Occipital lobe (tissue), 2 donors: ENCODE measurements around the gene KRTAP5-10. TPM values are rescaled to one million over a fixed set of nuclear protein-coding genes. Genes with fewer than 3 reads are reported as not detected.
"Not testable (repeated sequence)": the region's sequence is repeated elsewhere in the genome, so short reads cannot be mapped to it uniquely, and the experiment has no call there.

Experiments
- DNase-seq: peaks from one replicate; lab custom pipeline; 2025; lab: John Stamatoyannopoulos, UW
- total RNA-seq: library from RNA; depleted of rRNA; stranded (reverse); fragments of >200 nt; gene quantifications from one replicate; pipeline ENCODE4 v1.2.3, GENCODE V29; 2014

Gene KRTAP5-10, protein sequence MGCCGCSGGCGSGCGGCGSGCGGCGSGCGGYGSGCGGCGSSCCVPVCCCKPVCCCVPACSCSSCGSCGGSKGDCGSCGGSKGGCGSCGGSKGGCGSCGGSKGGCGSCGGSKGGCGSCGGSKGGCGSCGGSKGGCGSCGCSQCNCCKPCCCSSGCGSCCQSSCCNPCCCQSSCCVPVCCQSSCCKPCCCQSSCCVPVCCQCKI
- not detected for total RNA-seq

DNA sequence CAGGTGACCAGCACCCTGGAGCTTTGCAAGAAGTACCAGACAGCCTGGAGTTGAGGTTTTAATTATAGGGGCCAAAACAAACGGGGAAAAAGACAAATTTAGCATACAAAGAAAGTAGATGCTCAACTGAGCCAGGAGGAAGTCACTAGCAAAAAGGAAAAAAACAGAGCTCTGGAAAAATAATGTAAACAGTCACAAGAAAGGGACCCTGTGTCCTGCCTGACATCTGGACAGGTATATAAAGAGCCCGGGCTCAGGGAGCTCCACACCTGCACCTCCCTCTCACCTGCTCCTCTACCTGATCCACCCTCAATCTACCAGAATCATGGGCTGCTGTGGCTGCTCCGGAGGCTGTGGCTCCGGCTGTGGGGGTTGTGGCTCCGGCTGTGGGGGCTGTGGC is at the start of gene KRTAP5-10:
Gene KRTAP5-10, plus strand, starts transcription at position 301 of the 400 bp plus-strand sequence. Its CDS starts 25 bp downstream, at position 326.
- no peak for DNase-seq

DNA sequence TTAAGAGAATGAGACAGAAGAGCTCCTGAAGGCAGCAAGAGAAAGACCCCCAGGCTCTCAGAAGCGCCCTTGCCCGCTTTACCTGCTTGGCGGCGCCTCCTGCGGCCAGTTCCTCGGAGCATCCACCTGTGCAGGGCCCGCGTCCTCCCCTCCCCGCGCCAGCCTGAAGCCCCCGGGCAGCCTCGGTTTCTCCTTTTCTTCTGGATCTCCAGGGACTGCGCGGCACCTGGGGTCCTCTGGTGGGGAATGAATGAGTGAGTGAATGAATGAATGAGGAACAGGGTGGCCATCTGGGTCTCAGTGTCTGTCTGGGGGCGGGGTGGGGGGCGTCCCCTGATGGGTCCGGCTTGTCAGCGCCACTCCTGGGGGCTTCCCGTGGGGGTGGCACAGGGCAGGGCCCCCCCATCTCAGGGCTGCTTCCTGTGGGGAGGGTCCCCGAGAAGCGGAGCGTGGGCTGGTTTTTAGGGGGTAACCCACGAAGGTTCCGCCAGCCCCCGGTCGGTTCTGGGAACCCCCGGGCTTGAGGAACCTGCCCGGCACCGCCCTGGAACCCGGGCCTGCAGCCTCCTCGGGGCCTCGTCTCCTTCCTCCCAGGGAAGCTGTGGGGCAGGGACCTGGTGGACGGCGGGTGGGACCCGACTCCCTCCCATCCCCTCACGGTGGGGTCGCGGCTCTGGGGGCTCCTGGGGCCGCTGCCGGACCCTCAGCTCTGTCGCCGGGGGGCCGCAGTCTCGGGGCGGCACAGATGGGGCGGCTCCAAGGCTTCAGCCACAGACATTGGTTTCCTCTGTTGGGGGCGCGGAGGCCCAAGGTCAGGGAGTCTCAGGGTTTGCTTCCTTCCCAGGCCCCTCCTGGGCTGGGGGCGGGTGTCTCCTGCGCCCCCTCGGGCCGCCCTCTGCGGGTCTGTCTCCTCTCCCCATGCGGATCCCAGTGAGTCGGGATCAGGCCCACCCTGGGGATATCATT is 46.6 kb upstream of the KRTAP5-10 start:
- no peak for DNase-seq

DNA sequence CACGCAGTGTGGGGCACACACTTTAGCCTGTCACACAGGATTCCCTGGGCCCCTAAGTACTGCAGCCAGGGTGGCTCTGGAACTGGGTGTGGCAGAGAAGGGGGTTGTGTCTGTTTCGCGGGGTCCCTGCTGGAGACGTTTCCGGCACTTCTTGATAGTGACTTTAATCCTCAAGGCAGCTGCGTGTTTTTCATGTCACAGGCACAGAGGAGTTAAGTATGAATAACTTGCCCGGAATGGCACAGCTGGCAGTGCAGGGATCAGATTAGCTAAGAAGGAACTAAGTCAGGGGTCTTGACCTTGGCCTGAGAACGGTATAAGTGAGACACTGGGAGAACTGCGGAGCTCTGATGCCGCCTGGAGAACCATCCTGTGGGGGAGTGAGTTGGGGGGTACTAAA is 45.8 kb upstream of the KRTAP5-10 start:
- no peak for DNase-seq

DNA sequence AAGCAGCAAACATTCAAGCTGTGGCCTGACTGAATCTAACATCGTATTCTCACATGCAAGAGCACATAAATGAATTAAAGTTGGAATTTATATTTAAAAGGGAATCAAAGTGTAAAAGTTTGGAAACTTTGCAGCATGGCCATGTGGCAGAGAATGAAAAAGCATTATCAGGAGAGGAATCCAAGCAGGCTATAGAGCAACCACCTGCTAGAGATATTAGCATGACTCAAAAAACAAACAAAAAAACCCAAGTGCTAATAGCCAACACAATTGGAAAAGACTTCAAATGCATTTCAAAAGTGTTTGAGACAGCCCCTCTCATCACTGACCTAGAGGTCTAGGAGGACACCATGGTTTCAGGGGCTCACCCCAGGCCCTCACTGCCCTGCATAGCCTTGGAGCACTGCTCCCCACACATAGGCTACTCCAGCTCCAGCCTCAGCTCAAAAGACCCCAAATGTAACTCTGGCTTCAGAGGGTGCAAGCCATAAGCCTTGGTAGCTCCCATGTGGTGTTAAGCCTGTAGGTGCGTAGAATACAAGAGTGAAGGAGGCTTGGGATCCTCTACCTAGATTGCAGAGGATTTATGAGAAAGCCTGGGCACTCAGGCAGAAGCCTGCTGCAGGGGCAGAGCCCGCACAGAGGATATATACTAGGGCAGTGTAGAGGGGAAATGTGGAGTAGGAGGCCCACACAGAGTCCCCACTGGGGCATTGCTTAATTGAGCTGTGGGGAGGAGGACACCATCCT is 40.0 kb upstream of the KRTAP5-10 start:
- no peak for DNase-seq

DNA sequence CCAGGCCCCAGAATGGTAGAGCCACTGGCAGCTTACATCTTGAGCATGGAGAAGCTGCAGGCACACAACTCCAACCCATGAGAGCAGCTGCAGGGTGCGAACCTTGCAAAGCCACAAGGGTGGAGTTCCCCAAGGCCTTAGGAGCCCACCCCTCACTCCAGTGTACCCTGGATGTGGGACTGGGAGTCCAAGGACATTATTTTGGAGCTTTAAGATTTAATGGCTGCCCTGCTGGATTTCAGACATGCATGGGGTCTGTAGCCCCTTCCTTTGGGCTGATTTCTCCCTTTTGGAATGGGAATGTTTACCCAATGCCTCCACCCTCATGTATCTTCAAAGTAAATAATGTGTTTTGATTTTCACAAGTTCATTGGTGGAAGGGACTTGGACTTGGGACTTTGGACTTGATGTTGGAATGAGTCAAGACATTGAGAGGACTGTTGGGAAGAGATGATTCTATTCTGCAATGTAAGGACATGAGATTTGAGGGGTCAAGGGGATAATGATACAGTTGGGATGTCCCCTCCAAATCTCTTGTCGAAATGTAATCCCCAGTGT is 39.3 kb upstream of the KRTAP5-10 start:
- no peak for DNase-seq

DNA sequence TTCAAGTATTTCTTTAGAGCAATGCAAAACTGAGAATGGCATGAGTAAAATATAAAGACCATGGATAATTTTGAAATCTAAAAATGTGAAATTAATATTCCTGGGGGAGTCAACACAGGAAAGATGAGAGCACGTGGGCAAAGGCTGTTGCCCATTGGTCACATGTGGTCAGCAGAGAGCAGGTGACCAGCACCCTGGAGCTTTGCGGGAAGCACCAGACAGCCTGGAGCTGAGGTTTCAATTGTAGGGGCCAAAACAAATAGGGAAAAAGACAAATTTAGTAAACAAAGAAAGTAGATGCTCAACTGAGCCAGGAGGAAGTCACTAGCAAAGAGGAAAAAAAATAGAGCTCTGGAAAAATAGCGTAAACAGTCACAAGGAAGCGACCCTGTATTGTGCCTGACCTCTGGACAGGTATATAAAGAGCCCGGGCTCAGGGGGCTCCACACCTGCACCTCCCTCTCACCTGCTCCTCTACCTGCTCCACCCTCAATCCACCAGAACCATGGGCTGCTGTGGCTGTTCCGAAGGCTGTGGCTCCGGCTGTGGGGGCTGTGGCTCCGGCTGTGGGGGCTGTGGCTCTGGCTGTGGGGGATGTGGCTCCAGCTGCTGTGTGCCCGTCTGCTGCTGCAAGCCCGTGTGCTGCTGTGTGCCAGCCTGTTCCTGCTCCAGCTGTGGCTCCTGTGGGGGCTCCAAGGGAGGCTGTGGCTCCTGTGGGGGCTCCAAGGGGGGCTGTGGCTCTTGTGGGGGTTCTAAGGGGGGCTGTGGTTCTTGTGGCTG is 38.4 kb upstream of the KRTAP5-10 start, which contains the start of gene KRTAP5-7:
Gene KRTAP5-7, plus strand, starts transcription at position 472 of the 780 bp plus-strand sequence. Its CDS starts 34 bp downstream, at position 506.
- DNase-seq: not testable (repeated sequence)

DNA sequence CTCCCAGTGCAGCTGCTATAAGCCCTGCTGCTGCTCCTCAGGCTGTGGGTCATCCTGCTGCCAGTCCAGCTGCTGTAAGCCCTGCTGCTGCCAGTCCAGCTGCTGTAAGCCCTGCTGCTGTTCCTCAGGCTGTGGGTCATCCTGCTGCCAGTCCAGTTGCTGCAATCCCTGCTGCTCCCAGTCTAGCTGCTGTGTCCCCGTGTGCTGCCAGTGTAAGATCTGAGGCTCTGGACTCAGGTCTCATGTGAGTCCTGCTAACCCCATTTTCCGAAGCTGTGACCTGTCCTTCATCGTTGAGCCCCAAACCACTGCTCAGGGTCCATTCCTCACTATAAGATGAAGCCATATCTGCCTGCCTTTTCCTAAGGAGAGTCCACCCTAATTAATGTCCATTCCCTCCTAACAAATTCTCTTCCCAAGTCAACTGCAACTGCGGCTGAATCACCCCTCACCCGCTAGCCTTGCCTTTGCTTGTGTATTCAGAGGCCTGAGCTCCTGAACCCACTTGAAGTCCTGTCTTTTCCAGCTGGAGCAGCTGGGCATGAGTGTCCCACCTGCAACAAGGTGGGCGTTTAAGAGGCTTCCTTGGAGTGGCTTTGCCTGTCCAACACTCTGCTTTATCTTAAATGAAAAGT is 37.7 kb upstream of the KRTAP5-10 start:
- DNase-seq: no peak

DNA sequence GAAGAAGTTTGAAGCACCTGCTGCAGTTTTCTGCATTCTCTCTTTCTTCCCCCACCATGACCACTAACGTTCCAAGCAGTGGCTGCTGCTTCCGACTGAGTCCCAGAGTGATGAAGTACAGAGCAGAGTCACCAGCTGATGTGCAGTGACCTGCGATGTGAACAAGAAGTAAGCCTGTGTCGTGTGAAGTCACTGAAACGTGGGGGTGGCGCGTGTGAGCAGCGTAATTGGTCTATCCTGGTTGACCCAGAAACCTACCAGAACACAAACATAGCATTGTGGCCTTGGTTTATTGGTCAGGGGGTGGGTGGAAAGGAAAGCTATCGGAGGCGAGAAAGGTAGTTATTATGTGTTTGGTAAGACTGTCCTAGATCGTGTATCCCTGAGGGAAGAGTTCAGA is 34.8 kb upstream of the KRTAP5-10 start:
- DNase-seq: no peak

DNA sequence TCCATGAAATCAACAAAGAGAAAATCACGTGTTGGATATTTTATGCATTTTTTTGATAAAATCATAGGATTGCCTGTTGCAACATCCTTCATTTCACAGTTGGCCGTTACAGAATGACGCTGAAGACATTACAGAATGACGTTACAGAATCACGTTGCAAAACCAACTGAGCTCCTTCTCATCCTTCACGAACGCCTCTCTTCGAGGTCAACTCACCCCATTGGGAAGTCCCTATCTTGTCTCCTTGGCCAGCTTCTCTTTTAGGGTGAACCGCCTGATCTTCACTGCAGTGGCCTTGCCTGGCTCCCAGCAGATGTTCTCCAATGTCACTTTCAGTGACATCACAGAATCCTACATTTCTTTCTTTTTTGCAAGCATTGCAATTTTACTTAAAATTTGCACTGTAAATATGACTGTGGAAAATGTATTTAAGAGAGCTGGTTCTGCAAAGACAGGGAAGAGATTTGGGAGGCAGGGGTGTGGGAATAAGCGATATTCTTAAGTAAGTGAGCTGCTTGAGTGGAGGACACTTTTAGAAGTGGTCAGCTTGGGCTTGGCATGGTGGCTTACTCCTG is 33.2 kb upstream of the KRTAP5-10 start:
- DNase-seq: no peak

DNA sequence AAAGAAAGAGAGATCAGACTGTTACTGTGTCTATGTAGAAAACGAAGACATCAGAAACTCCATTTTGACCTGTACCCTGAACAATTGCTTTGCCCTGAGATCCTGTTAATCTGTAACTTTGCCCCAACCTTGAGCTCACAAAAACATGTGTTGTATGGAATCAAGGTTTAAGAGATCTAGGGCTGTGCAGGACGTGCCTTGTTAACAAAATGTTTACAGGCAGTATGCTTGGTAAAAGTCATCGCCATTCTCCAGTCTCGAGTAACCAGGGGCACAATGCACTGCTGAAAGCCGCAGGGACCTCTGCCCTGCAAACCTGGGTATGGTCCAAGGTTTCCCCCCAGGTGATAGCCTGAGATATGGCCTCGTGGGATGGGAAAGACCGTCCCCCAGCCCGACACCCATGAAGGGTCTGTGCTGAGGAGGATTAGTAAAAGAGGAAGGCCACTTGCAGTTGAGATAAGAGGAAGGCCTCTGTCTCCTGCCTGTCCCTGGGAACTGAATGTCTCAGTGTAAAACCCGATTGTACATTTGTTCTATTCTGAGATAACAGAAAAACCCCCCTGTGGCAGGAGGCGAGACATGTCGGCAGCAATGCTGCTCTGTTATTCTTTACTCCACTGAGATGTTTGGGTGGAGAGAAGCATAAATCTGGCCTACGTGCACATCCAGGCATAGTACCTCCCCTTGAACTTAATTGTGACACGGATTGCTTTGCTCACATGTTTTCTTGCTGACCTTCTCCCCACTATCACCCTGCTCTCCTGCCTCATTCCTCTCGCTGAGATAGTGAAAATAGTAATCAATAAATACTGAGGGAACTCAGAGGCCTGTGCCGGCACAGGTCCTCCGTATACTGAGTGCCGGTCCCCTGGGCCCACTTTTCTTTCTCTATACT is 30.4 kb upstream of the KRTAP5-10 start:
- DNase-seq: not testable (repeated sequence)

DNA sequence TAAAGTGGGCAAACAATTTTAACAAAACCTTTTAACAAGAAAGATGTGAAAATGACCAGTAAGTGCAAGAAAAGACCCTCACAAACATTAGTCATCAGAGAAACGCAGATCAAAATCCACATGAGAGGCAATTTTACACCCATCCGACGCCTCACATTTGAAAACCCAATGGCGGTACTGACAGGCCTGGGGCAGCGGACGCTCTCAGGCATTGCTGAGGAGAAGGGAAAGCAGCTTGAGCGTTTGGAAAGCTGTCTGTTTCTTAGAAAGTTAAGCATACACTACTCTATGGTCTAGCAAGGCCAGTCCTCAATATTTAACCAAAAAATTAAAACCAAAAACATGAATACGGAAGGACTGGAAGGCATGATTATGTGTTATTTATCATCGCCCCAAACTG is 29.5 kb upstream of the KRTAP5-10 start:
- DNase-seq: no peak

DNA sequence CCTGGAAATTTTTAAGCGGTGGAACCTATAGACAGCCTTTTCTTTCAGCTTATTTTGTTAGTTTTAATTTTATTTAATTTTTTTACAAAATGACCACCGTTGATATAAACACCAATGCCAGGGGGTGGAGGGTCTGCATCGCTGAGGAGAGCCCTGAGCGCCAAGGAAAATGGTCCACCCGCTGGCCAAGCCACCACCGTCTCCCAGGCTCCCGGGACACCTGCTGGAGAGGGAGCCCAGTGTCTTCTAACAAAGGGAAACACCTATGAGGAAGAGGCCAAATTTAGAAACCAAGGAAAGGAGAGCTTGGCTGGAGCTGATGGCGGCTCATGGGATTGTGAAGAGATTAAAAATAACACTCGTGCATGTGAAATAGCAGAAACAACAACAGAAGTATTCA is 27.8 kb upstream of the KRTAP5-10 start:
- no peak for DNase-seq

DNA sequence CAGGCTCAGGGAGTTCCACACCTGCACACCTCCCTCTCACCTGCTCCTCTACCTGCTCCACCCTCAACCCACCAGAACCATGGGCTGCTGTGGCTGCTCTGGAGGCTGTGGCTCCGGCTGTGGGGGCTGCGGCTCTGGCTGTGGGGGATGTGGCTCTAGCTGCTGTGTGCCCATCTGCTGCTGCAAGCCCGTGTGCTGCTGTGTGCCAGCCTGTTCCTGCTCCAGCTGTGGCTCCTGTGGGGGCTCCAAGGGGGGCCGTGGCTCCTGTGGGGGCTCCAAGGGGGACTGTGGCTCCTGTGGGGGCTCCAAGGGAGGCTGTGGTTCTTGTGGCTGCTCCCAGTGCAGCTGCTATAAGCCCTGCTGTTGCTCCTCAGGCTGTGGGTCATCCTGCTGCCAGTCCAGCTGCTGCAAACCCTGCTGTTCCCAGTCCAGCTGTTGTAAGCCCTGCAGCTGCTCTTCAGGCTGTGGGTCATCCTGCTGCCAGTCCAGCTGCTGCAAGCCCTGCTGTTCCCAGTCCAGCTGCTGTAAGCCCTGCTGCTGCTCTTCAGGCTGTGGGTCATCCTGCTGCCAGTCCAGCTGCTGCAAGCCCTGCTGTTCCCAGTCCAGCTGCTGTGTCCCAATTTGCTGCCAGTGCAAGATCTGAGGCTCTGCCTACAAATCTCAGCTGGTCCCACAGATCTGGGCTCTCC is 27.2 kb upstream of the KRTAP5-10 start, which contains the start of gene KRTAP5-8:
Gene KRTAP5-8, plus strand, starts transcription at position 49 of the 689 bp plus-strand sequence. Its CDS starts 31 bp downstream, at position 80.
- DNase-seq: not testable (repeated sequence)

DNA sequence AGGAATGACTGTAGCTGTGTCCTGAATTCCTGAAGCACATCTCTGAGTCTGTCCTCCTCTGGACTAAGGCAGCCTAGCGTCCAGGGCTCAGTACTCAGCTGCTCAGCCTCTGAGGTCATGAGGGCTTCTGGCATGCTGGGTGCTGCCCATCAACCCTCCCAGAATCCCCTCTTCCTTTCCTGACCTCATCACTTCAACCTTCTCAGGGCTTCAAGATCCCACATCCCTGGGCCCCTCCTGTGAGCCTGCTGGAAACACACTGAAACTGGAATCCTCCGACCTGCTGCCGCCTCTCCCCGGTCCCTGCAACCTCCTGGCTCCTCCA is 26.7 kb upstream of the KRTAP5-10 start:
- DNase-seq: no peak

DNA sequence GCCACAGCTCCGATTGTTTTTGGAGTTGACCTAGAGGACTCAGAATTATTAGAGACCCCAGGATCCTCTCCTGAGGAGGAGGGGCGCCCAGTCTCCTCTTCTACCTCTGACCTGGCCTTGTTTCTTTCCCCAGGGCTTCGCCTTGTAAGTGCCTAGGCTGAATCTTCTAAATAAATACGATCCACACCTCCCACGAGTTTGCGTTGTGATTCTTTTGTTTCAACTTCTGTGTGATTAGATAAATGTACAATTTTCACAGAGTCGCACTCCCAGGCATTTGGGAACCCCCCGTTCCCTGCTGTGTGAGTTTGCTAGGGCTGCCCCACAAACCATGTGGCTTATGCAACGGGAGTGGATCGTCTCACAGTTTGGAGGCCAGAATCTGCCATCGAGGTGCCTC is 26.3 kb upstream of the KRTAP5-10 start:
- no peak for DNase-seq

DNA sequence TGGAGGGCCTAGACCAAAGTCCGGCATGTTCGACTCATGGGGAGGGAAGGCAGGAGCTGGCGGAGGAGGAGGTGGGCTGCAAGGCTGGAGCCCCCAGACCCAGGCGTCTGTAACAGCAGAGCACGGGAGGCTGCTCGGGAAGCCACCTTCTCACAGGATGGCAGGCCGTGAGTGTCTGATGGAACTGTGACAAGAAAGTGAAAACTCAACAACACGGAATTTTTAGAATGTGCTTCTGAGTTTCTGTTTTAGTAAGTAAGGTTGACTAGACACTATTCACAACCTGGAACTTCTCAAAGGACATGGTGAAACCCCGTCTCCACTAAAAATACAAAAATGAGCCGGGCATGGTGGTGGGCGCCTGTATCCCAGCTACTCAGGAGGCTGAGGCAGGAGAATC is 25.4 kb upstream of the KRTAP5-10 start:
- not testable (repeated sequence) for DNase-seq

DNA sequence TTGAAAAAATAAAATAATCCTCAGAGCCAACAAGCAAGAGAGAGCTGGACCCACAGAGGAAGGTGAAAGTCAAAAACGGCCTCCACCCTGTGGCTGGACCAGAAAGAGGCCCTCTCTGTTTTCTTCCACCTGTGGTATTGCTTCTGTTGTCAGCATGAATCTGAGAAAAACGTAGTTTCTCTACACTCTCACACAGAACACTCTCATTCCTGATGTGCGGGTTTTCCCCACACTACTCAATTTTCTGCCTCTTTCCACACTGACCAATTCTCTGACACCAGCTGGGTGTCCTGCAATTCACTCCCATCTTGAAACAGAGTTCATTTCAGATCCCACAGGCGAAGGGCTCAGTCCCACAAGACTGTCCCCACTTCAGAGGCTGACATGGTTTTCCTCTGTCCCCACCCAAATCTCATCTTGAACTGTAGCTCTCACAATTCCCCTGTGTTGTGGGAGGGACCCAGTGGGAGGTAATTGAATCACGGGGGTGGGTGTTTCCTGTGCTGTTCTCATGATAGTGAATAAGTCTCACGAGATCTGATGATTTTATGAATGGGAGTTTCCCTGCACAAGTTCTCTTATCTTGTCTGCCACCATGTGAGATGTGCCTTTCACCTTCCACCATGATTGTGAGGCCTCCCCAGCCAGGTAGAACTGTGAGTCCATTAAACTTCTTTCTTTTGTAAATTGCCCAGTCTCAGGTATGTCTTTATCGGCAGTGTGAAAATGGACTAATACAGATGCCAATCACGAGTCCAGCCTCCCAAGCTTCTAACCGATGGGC is 24.6 kb upstream of the KRTAP5-10 start:
- not testable (repeated sequence) for DNase-seq
